Transverse colon (tissue), 4 donors: Measurements from ENCODE around the gene TDRD15.

Experiments
- CTCF ChIP-seq, 5 experiments: fragments of 200-600 bp in 3 of 5; fragments of 450-650 bp in 2 of 5; sonication (generic) in 3 of 5; IDR thresholded peaks; 1 replicate in 2 of 5; 2 replicates in 3 of 5; pipeline ENCODE4 v1.5.1; 2016 to 2017; ENCODE audit warnings: antibody characterized with exemption in 5 of 5, inconsistent platforms in 3 of 5, mild to moderate bottlenecking in 2 of 5, moderate library complexity in 1 of 5
- POLR2AphosphoS5 ChIP-seq, 3 donors: sonication (generic); formaldehyde crosslinking; IDR thresholded peaks; one replicate each; pipeline ENCODE4 v1.6.1; 2016; ENCODE audit warnings: antibody characterized with exemption in 3 of 3

GRCh38 chr2:21084401-21084800, 39.4 kb upstream of the TDRD15 start:
- TF ChIP-seq POLR2AphosphoS5 (IDR thresholded peaks at IDR 0.05) (no peak), CTCF (IDR thresholded peaks at IDR 0.05) (no peak)
